Peyer's patch (tissue), 4 donors: ENCODE results near the gene PLEKHG1.

Experiments used
- CTCF ChIP-seq, 6 experiments: fragments of 450-650 bp in 4 of 6; fragments of 200-600 bp in 2 of 6; sonication (generic) in 1 of 6; IDR thresholded peaks; one replicate each; pipeline ENCODE4 v1.5.1; 2017 to 2019; ENCODE audit warnings: antibody characterized with exemption in 6 of 6, mild to moderate bottlenecking in 3 of 6, moderate library complexity in 1 of 6
- POLR2A ChIP-seq, 2 donors: fragments of 450-650 bp; IDR thresholded peaks; one replicate each; pipeline ENCODE4 v1.5.1; 2017; ENCODE audit warnings: antibody characterized with exemption in 2 of 2, mild to moderate bottlenecking in 2 of 2, moderate library complexity in 2 of 2

GRCh38 chr6:150638765-150639164 lies 39.1 kb downstream of the PLEKHG1 start:
- TF ChIP-seq CTCF (IDR thresholded peaks at IDR 0.05) (no peak), POLR2A (IDR thresholded peaks at IDR 0.05) (no peak)
